Heart left ventricle (tissue), 16 donors: ENCODE data around the gene OR51F2. TPM values are rescaled to one million over a fixed set of nuclear protein-coding genes. Genes with fewer than 3 reads are reported as not detected.
A peak's percentile ranks its signal among the peaks of the same experiment; 100 is the strongest.
"Not testable (repeated sequence)": the region's sequence is repeated elsewhere in the genome, so short reads cannot be mapped to it uniquely, and the experiment has no call there.

ENCODE experiments used
- ATAC-seq, 4 donors: fragments of 200-7000 bp; cut with Tn5 transposase; one replicate each; pipeline ENCODE4 v1.9.1; 2020 to 2022; ENCODE audit warnings: moderate library complexity in 4 of 4, mild to moderate bottlenecking in 3 of 4, moderate number of reproducible peaks in 1 of 4
- DNase-seq, 5 donors: peaks; one replicate each; pipeline ENCODE4 v3.0.0-alpha.2; 2020
- H3K27ac ChIP-seq, 12 donors: fragments of 200-600 bp; sonication (generic) in 4 of 12; one replicate each; pipeline versions ENCODE4 v1.5.0 to v1.8.0; 2016 to 2022; ENCODE audit warnings: mild to moderate bottlenecking in 2 of 12
- H3K27me3 ChIP-seq, 9 donors: fragments of 200-600 bp; sonication (generic) in 2 of 9; one replicate each; pipeline versions ENCODE4 v1.5.1 to v1.8.0; 2016 to 2022; ENCODE audit warnings: mild to moderate bottlenecking in 3 of 9
- H3K36me3 ChIP-seq, 9 donors: fragments of 200-600 bp; sonication (generic) in 2 of 9; one replicate each; pipeline versions ENCODE4 v1.5.0 to v1.8.0; 2018 to 2022; ENCODE audit warnings: mild to moderate bottlenecking in 2 of 9
- H3K4me1 ChIP-seq, 12 donors: fragments of 200-600 bp; sonication (generic) in 4 of 12; one replicate each; pipeline versions ENCODE4 v1.5.0 to v1.8.0; 2016 to 2022; ENCODE audit warnings: mild to moderate bottlenecking in 3 of 12
- H3K4me3 ChIP-seq, 12 donors: fragments of 200-600 bp; sonication (generic) in 4 of 12; one replicate each; pipeline versions ENCODE4 v1.5.0 to v1.8.0; 2017 to 2022; ENCODE audit warnings: mild to moderate bottlenecking in 9 of 12, moderate library complexity in 4 of 12
- H3K9me3 ChIP-seq, 12 donors: fragments of 200-600 bp; sonication (generic) in 4 of 12; one replicate each; pipeline versions ENCODE4 v1.5.0 to v1.8.0; 2016 to 2022; ENCODE audit warnings: mild to moderate bottlenecking in 1 of 12
- CTCF ChIP-seq, 12 donors: fragments of 200-600 bp; sonication (generic) in 4 of 12; IDR thresholded peaks; one replicate each; pipeline versions ENCODE4 v1.5.0 to v1.8.0; 2018 to 2022; ENCODE audit warnings: antibody characterized with exemption in 12 of 12, mild to moderate bottlenecking in 5 of 12
- POLR2A ChIP-seq, 2 donors: fragments of 450-650 bp; IDR thresholded peaks; one replicate each; pipeline ENCODE4 v1.6.1; 2017; ENCODE audit warnings: antibody characterized with exemption in 2 of 2, mild to moderate bottlenecking in 2 of 2, moderate library complexity in 2 of 2
- WGBS, 4 donors: extraction: QIAGEN DNeasy Blood & Tissue Kit in 2 of 4; methylation state at CpG; one replicate each; pipeline versions ENCODE4 v1.1.5 to v1.1.7; 2013 to 2018; 5-methylcytosine and 5-hydroxymethylcytosine counted together
- intact Hi-C, 10 donors: fragments of 100-400 bp; cut with DNase I; formaldehyde crosslinking; loops; one replicate each; pipeline versions ENCODE4 v1.11.1 to v1.14.2; 2022
- polyA plus RNA-seq, 2 donors: library from polyadenylated mRNA; stranded (reverse); fragments of 200-250 nt; gene quantifications; one replicate each; pipeline ENCODE4 v1.2.3, GENCODE V29; 2013
- total RNA-seq, 9 donors: library from RNA; depleted of rRNA in 2 of 9; stranded (reverse); fragments of >200 nt in 2 of 9; fragmentation: NEBNext Ultra II Directional in 3 of 9; extraction: Animal tissue kit (Norgen Biotek cat#: 25700) in 3 of 9; gene quantifications; one replicate each; pipeline versions ENCODE4 v1.1.0 to v1.2.4, GENCODE V29; 2016 to 2023
- donor health status: ischemic (EF 13 %, LVEDD 7.1; RV severe dilation, severe dysfunction).
- donor health status: healthy with polysubstance abuse.
- donor health status: DM: no; HTN: yes; CAD: no.
- donor health status: DM: no; HTN: no; CAD: no.
- donor health status: ischemic (EF 25% LVEDD 6.9; RV normal size, moderate dysfunction).
- donor health status: ischemic (EF 25% LVEDD 5.7; RV mildly dilated, moderate dysfunction).
- donor health status: healthy.
- donor health status: DM: yes; HTN: yes; CAD: no.
- donor health status: ischemic (EF 35%, LVEDD 5.7; RV mildly dilated, moderate dysfunction).
- donor health status: nonischemic (EF 11% LVEDD 7.7; RV severe dilation, severe dysfunction).
- donor health status: DM: yes; HTN: yes; CAD: no.
- donor health status: PGD.
- donor health status: ischemic (EF 29% LVEDD 5.4; RV normal size, mild dysfunction).
- donor health status: nonischemic (EF 23%, LVEDD 6.1; RV moderate dilation, normal function).

OR51F2 gene
- total and polyA plus RNA-seq, 11 donors, result not detected

DNA sequence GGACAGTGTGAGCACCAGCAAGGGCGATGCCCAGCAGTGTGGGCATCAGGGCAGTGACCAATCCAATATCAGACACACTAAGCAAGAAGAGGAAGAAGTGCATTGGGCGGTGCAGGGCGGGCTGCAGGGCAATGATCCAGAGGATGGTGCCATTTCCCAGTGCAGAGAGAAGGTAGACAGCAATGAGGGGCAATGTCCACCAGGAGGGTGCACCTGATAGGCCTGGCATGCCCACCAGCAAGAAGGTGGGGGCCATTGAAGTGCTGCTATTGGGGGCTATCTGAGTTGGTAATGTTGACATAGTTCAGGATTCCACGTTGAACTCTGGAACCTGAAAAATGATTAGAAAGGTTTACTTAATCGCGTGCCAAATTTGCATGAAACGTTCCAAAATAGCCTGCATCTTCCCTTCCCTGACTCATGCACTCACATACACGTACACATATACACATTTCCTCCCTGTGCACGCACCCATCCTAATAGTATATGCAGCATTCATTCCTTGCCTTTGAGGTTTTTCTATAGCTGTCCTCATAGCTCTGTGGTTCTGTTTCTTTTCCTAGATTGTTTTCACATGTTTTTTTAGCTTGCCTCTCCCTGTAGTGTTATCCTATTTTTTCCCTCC, 27.9 kb downstream of the OR51F2 start, which contains the start of gene OR51S1:
Gene OR51S1 (minus strand): TSS at position 301 of the 625 bp plus-strand sequence. CDS start 0 bp downstream, at position 301.
- 69 to 77% (median 74%) methylated on average over 9 of the region's 9 CpGs for WGBS, 4 donors
- DNase-seq (no peak), ATAC-seq (no peak)
- no peaks in the 10 kb centered on the region for H3K27me3 ChIP-seq
- no peaks in the 10 kb centered on the region for H3K36me3 ChIP-seq
- peaks cover 0 to 12% (median 0%) of the 10 kb centered on the region in 12 donors for H3K4me1 ChIP-seq
- no peak for TF ChIP-seq CTCF (IDR thresholded peaks at IDR 0.05)
- TF ChIP-seq POLR2A (IDR thresholded peaks at IDR 0.05), result no peak
- intact Hi-C loops, result no loop called here
- no peaks in the 10 kb centered on the region for H3K9me3 ChIP-seq
- H3K27ac ChIP-seq, result no peak within 1 kb of the TSS
- H3K4me3 ChIP-seq, result no peak within 1 kb of the TSS

DNA sequence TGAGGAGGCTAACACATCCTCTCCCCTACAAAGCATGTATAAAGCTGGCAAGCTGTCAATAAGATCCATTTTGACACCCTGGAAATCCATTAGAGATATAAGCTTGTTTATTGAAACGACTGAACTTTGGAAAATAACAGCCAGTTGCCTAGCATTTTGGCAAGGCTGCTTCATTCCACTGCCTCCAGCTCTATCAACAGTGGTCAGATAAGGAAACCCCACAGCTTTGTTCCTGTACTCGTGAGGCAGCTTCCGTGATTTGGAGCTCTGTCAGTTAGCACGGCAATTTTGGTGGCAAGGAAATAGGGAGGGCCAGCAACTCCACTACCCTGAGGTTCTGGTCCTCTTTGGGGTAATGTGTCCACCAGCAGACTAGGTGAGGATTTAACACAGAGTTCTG, 29.9 kb downstream of the OR51F2 start:
- ATAC-seq (peak; percentile 78 to 92 (median 90)), DNase-seq (peak in 4 of 5 donors; percentile 8 to 49 (median 32))
- intact Hi-C loops, result no loop called here

DNA sequence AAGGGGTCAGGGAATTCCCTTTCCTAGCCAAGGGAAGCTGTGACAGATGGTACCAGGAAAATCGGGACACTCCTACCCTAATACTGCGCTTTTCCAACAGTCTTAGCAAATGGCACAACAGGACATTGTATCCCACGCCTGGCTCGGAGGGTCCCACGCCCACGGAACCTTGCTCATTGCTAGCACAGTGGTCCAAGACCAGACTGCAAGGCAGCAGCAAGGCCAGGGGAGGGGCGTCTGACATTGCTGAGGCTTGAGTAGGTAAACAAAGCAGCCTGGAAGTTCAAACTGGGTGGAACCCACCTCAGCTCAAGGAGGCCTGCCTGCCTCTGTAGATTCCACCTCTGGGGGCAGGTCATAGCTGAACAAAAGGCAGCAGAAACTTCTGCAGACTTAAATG, 33.2 kb downstream of the OR51F2 start:
- DNase-seq, H3K9me3 ChIP-seq, intact Hi-C loops, H3K27me3 ChIP-seq, H3K27ac ChIP-seq, H3K36me3 ChIP-seq, H3K4me3 ChIP-seq, ATAC-seq: not testable (repeated sequence)
- H3K4me1 ChIP-seq, result peaks cover 0 to 12% (median 0%) of the 10 kb centered on the region in 12 donors
- 86 to 95% (median 91%) methylated on average over 4 to 7 of the region's 7 CpGs for WGBS, 4 donors

More for the DNA sequence above, 29.9 kb downstream of the OR51F2 start:
- Histone ChIP-seq H3K9me3 (no peaks in the 10 kb centered on the region), H3K27ac (no peak overlapping the region), H3K4me1 (peaks cover 0 to 12% (median 0%) of the 10 kb centered on the region in 12 donors), H3K4me3 (no peak overlapping the region), H3K27me3 (no peaks in the 10 kb centered on the region), H3K36me3 (no peaks in the 10 kb centered on the region)
- 0 to 5% (median 3%) methylated on average over 4 of the region's 4 CpGs for WGBS, 4 donors
- TF ChIP-seq POLR2A (IDR thresholded peaks at IDR 0.05) (no peak), CTCF (IDR thresholded peaks at IDR 0.05) (no peak)

- DNase-seq, result no peak
- no peak overlapping the region for H3K27ac ChIP-seq
- intact Hi-C loops, result no loop called here
- H3K9me3 ChIP-seq, result peaks cover 0 to 6% (median 0%) of the 10 kb centered on the region in 12 donors
- no peak overlapping the region for H3K4me3 ChIP-seq
- H3K36me3 ChIP-seq, result no peaks in the 10 kb centered on the region
- peaks cover 0 to 5% (median 0%) of the 10 kb centered on the region in 12 donors for H3K4me1 ChIP-seq
- TF ChIP-seq CTCF (IDR thresholded peaks at IDR 0.05) (no peak), POLR2A (IDR thresholded peaks at IDR 0.05) (no peak)
- H3K27me3 ChIP-seq, result no peaks in the 10 kb centered on the region
- no peak for ATAC-seq
Measured at GRCh38 chr11:4862447-4863236, 41.5 kb downstream of the OR51F2 start.
